DOHH2 (cell line): ENCODE measurements around the gene ZFAND3.

Experiments used
- H3F3A ChIP-seq: fragments of 200-600 bp; sonication (generic), shearing (Covaris generic); 2 replicates; pipeline ENCODE4 v1.6.0; 2016; ENCODE audit warnings: antibody characterized with exemption, mild to moderate bottlenecking; ENCODE audit not compliant: control insufficient read depth, insufficient read depth
- H3K27ac ChIP-seq: fragments of 200-600 bp; sonication (generic); 2 replicates; pipeline ENCODE4 v1.5.1; 2014; ENCODE audit warnings: low read depth, mild to moderate bottlenecking, low read length, moderate library complexity
- H3K27me3 ChIP-seq: fragments of 200-600 bp; sonication (generic); 2 replicates; pipeline ENCODE4 v1.6.1; 2014; ENCODE audit warnings: mild to moderate bottlenecking, low read length, mixed read lengths; ENCODE audit not compliant: control insufficient read depth
- H3K36me3 ChIP-seq: fragments of 200-600 bp; sonication (generic); 2 replicates; pipeline ENCODE4 v1.6.1; 2014; ENCODE audit warnings: mild to moderate bottlenecking, low read length, moderate library complexity, mixed read lengths; ENCODE audit not compliant: control insufficient read depth
- H3K4me1 ChIP-seq: fragments of 200-600 bp; sonication (generic); 2 replicates; pipeline ENCODE4 v1.6.1; 2014; ENCODE audit warnings: mild to moderate bottlenecking, low read length, mixed read lengths; ENCODE audit not compliant: control insufficient read depth
- H3K4me2 ChIP-seq: fragments of 200-600 bp; sonication (generic); 2 replicates; pipeline ENCODE4 v1.6.0; 2014; ENCODE audit warnings: mild to moderate bottlenecking, low read length, moderate library complexity
- H3K4me3 ChIP-seq: fragments of 200-600 bp; sonication (generic); 2 replicates; pipeline ENCODE4 v1.5.1; 2014; ENCODE audit warnings: mild to moderate bottlenecking, low read length, mixed read lengths
- H3K79me2 ChIP-seq: fragments of 200-600 bp; sonication (generic); 2 replicates; pipeline ENCODE4 v1.6.1; 2014; ENCODE audit warnings: mild to moderate bottlenecking, low read length, mixed read lengths; ENCODE audit not compliant: control insufficient read depth
- H3K9me2 ChIP-seq: fragments of 200-600 bp; sonication (generic); replicated peaks from 2 replicates; pipeline ENCODE4 v1.6.1; 2014; ENCODE audit warnings: mild to moderate bottlenecking, low read length, mixed read lengths; ENCODE audit not compliant: control insufficient read depth
- H3K9me3 ChIP-seq: fragments of 200-600 bp; sonication (generic); 2 replicates; pipeline ENCODE4 v1.6.1; 2014; ENCODE audit warnings: antibody characterized with exemption, low read length, mixed read lengths; ENCODE audit not compliant: control insufficient read depth, insufficient read depth
- H4K20me1 ChIP-seq: fragments of 200-600 bp; sonication (generic); 2 replicates; pipeline ENCODE4 v1.6.0; 2014; ENCODE audit warnings: low read depth, mild to moderate bottlenecking, antibody characterized with exemption, low read length, moderate library complexity; ENCODE audit not compliant: control insufficient read depth, insufficient read depth
- CTCF ChIP-seq: fragments of 200-600 bp; sonication (generic); IDR thresholded peaks from one replicate; pipeline ENCODE4 v1.5.1; 2014; ENCODE audit warnings: antibody characterized with exemption, mild to moderate bottlenecking, low read depth, low read length; ENCODE audit not compliant: poor library complexity, severe bottlenecking
- EZH2phosphoT487 ChIP-seq: fragments of 200-600 bp; sonication (generic); IDR thresholded peaks from 2 replicates; pipeline ENCODE4 v1.6.1; 2017; ENCODE audit warnings: borderline replicate concordance, mild to moderate bottlenecking, antibody characterized with exemption, low read length, moderate library complexity, mixed read lengths

The ZFAND3 gene

GRCh38 chr6:37916149-37916548 is 96.6 kb downstream of the ZFAND3 start:
- peaks cover 23% of the 10 kb centered on the region for H3K79me2 ChIP-seq
- no peaks in the 10 kb centered on the region for H3F3A ChIP-seq
- no peak overlapping the region for H3K4me3 ChIP-seq
- no peaks in the 10 kb centered on the region for H3K4me1 ChIP-seq
- peaks cover 3% of the 10 kb centered on the region; the same call in 1 of the 2 replicates for H4K20me1 ChIP-seq
- TF ChIP-seq CTCF (no peak), EZH2phosphoT487 (no peak)
- H3K27me3 ChIP-seq = no peaks in the 10 kb centered on the region
- no peak overlapping the region for H3K27ac ChIP-seq
- H3K9me2 ChIP-seq = no peaks in the 10 kb centered on the region
- no peak overlapping the region for H3K4me2 ChIP-seq
- no peaks in the 10 kb centered on the region for H3K36me3 ChIP-seq
- no peaks in the 10 kb centered on the region for H3K9me3 ChIP-seq

- peaks cover 19% of the 10 kb centered on the region for H3K79me2 ChIP-seq
- H4K20me1 ChIP-seq = peaks cover 3% of the 10 kb centered on the region; the same call in 1 of the 2 replicates
- H3K4me1 ChIP-seq = no peaks in the 10 kb centered on the region
- H3K9me2 ChIP-seq = no peaks in the 10 kb centered on the region
- no peaks in the 10 kb centered on the region for H3K27me3 ChIP-seq
- H3K9me3 ChIP-seq = no peaks in the 10 kb centered on the region
- H3K27ac ChIP-seq = no peak overlapping the region
- H3K36me3 ChIP-seq = no peaks in the 10 kb centered on the region
- no peaks in the 10 kb centered on the region for H3F3A ChIP-seq
- no peak overlapping the region for H3K4me3 ChIP-seq
- TF ChIP-seq CTCF (no peak), EZH2phosphoT487 (no peak)
- no peak overlapping the region for H3K4me2 ChIP-seq
Observed at GRCh38 chr6:37916675-37917074, 97.1 kb downstream of the ZFAND3 start.

- 0 out of 2 replicates have a peak, but pooled peaks cover 2% of the 10 kb centered on the region for H3K4me1 ChIP-seq
- peaks cover 3% of the 10 kb centered on the region; the same call in 1 of the 2 replicates for H4K20me1 ChIP-seq
- H3K79me2 ChIP-seq = peaks cover 13% of the 10 kb centered on the region
- no peak overlapping the region for H3K27ac ChIP-seq
- no peak overlapping the region for H3K4me3 ChIP-seq
- no peak overlapping the region for H3K4me2 ChIP-seq
- no peaks in the 10 kb centered on the region for H3K36me3 ChIP-seq
- no peaks in the 10 kb centered on the region for H3F3A ChIP-seq
- no peaks in the 10 kb centered on the region for H3K9me3 ChIP-seq
- H3K9me2 ChIP-seq = no peaks in the 10 kb centered on the region
- no peaks in the 10 kb centered on the region for H3K27me3 ChIP-seq
- no peak for TF ChIP-seq EZH2phosphoT487
Observed at GRCh38 chr6:37917566-37917965, 98.0 kb downstream of the ZFAND3 start.

GRCh38 chr6:37919417-37920157 is 100.1 kb downstream of the ZFAND3 start:
- peaks cover 14% of the 10 kb centered on the region for H3K79me2 ChIP-seq
- no peaks in the 10 kb centered on the region for H3K36me3 ChIP-seq
- H3K4me2 ChIP-seq = no peak overlapping the region
- peaks cover 18% of the 10 kb centered on the region for H3K4me1 ChIP-seq
- TF ChIP-seq CTCF = no peak
- TF ChIP-seq EZH2phosphoT487 = no peak
- no peaks in the 10 kb centered on the region for H3K9me3 ChIP-seq
- no peaks in the 10 kb centered on the region for H3K9me2 ChIP-seq
- H3K27ac ChIP-seq = no peak overlapping the region
- H3K4me3 ChIP-seq = no peak overlapping the region
- H3F3A ChIP-seq = no peaks in the 10 kb centered on the region
- no peaks in the 10 kb centered on the region for H3K27me3 ChIP-seq
- peaks cover 3% of the 10 kb centered on the region; the same call in 1 of the 2 replicates for H4K20me1 ChIP-seq
